Right lobe of liver (tissue), 4 donors: ENCODE results near the gene IKZF2.

Source experiments
- CTCF ChIP-seq, 4 donors: fragments of 200-600 bp in 3 of 4; fragments of 450-650 bp in 1 of 4; IDR thresholded peaks; one replicate each; pipeline versions ENCODE4 v1.5.1 to v1.8.0; 2016 to 2022; ENCODE audit warnings: antibody characterized with exemption in 4 of 4, mild to moderate bottlenecking in 2 of 4
- POLR2A ChIP-seq: fragments of 450-650 bp; IDR thresholded peaks from one replicate; pipeline ENCODE4 v1.6.1; 2017; ENCODE audit warnings: antibody characterized with exemption, mild to moderate bottlenecking
- donor health status: DM: no; HTN: no; CAD: no.
- donor health status: DM: no; HTN: no; CAD: no.
- donor health status: DM: no; HTN: yes; CAD: no.

DNA sequence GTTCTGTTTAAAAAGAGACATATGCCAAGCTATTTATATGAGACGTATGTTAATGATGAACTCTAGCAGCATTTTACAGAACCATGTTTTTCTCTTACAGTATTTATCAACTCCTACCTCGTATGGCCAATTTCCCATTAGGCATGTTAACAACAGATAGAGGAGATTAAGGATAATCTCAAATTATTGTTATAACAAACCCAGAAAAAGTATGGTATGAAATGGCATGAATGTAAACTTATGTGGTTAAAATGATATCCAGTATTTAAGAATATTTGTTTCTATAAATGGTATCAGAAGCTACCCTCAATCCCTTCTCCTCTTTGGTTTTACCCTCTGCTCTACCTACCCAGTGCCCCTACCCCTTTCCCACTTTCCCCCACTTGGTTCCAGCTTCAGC lies 132.0 kb downstream of the IKZF2 start:
- TF ChIP-seq POLR2A = no peak
- no peak for TF ChIP-seq CTCF (IDR thresholded peaks at IDR 0.05)
